ENCODE results near the gene AHSA1.

- no peak for TF ChIP-seq POLR2A (IDR thresholded peaks at IDR 0.05)
- no peak for TF ChIP-seq CTCF (IDR thresholded peaks at IDR 0.05)
- TF ChIP-seq POLR2AphosphoS5 (IDR thresholded peaks at IDR 0.05), result no peak
These were observed 21.9 kb upstream of the AHSA1 start for GRCh38 chr14:77436042-77436441.
